Measurements from ENCODE around the gene ARPC4. TPM values are rescaled to one million over a fixed set of nuclear protein-coding genes. Genes with fewer than 3 reads are reported as not detected.

ARPC4 gene
- total RNA-seq, 1 experiment from 2014 or later, result 143 TPM

DNA sequence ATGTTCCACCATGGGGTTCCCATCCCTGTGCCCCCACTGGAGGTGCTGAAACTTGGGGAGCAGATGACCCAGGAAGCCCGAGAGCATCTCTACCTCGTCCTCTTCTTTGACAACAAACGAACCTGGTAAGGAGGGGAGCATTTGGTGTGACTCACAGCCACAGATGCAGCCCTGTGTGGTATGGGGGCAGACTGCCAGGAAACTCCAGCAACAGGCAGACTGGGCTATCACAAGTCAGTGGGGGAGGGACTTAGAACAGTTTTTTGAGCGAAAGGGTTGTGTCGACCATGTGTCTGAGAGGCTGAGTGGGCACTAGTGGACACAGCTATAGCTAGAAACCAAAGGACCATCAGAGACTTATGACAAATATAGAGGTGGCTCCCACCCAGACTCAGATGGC lies 46.6 kb upstream of the ARPC4 start (continued):
- TF ChIP-seq SMAD3 (CRISPR knock-in tag; IDR thresholded peaks at IDR 0.05; ENCODE audit: borderline replicate concordance) (no peak), NFYB (CRISPR knock-in tag; conservative IDR thresholded peaks at IDR 0.05; ENCODE audit: low read depth) (no peak), TEAD4 (CRISPR knock-in tag; IDR thresholded peaks at IDR 0.05) (no peak), ZNF263 (CRISPR knock-in tag; IDR thresholded peaks at IDR 0.05; ENCODE audit: low read depth) (no peak)
- TF ChIP-seq, protein P1, sequence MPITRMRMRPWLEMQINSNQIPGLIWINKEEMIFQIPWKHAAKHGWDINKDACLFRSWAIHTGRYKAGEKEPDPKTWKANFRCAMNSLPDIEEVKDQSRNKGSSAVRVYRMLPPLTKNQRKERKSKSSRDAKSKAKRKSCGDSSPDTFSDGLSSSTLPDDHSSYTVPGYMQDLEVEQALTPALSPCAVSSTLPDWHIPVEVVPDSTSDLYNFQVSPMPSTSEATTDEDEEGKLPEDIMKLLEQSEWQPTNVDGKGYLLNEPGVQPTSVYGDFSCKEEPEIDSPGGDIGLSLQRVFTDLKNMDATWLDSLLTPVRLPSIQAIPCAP (CRISPR knock-in tag; IDR thresholded peaks at IDR 0.05), result no peak
- TF ChIP-seq, protein P2, sequence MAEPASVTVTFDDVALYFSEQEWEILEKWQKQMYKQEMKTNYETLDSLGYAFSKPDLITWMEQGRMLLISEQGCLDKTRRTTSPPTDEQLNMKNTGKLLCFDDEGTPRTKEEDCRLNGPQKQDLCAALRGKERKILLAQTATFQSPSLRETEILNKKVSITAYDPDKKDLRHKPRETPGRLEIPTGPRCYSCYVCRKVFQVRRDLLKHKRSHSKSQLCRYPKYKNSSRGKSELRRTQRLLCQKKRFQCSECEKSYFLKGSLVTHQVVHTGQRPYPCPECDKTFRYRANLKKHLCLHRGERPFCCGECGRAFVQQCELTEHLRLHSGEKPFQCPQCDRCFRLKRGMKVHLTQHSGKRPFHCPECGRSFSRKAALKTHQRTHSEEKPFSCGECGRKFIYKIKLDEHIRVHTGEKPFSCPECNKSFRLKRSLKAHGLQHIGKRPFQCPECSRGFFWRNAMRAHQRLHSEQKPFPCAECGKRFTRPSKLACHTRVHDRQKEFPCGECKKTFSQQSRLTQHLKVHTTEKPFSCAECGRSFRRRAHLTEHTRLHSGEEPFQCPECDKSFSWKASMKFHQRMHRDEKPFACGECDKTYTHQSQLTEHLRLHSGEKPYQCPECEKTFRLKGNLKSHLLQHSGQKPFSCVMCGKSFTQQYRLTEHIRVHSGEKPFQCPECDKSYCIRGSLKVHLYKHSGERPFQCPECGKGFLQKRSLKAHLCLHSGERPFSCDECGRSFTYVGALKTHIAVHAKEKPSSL (CRISPR knock-in tag; conservative IDR thresholded peaks at IDR 0.05), result no peak
- TF ChIP-seq, protein P3, sequence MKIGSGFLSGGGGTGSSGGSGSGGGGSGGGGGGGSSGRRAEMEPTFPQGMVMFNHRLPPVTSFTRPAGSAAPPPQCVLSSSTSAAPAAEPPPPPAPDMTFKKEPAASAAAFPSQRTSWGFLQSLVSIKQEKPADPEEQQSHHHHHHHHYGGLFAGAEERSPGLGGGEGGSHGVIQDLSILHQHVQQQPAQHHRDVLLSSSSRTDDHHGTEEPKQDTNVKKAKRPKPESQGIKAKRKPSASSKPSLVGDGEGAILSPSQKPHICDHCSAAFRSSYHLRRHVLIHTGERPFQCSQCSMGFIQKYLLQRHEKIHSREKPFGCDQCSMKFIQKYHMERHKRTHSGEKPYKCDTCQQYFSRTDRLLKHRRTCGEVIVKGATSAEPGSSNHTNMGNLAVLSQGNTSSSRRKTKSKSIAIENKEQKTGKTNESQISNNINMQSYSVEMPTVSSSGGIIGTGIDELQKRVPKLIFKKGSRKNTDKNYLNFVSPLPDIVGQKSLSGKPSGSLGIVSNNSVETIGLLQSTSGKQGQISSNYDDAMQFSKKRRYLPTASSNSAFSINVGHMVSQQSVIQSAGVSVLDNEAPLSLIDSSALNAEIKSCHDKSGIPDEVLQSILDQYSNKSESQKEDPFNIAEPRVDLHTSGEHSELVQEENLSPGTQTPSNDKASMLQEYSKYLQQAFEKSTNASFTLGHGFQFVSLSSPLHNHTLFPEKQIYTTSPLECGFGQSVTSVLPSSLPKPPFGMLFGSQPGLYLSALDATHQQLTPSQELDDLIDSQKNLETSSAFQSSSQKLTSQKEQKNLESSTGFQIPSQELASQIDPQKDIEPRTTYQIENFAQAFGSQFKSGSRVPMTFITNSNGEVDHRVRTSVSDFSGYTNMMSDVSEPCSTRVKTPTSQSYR (CRISPR knock-in tag; IDR thresholded peaks at IDR 0.05), result no peak
- TF ChIP-seq, protein P4, sequence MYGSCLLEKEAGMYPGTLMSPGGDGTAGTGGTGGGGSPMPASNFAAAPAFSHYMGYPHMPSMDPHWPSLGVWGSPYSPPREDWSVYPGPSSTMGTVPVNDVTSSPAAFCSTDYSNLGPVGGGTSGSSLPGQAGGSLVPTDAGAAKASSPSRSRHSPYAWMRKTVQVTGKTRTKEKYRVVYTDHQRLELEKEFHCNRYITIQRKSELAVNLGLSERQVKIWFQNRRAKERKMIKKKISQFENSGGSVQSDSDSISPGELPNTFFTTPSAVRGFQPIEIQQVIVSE (CRISPR knock-in tag; IDR thresholded peaks at IDR 0.05; ENCODE audit: borderline replicate concordance), result no peak

DNA sequence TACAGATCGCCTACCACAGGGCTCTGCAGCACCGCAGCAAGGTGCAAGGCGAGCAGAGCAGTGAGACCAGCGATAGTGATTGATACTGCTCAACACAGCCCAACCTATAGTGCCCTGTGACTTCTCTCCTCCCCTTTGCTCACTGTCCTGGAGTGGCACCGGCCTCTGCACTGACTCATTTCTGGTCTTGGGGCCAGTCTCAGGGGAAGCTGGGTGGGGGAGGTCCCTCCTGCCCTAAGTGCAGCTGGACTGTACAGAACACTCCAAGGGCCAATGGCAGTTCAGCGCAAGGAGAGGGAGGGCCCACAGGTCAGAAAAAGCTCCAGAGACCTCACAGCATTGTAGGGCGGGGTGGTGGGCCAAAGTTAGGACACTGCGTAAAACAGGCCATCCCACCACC lies 45.6 kb upstream of the ARPC4 start:
- Mint-ChIP-seq H3K36me3 (peaks cover 55% of the 10 kb centered on the region), H3K4me1 (peaks cover 11% of the 10 kb centered on the region), H3K9me3 (no peaks in the 10 kb centered on the region), H3K27me3 (ENCODE audit: low read depth) (no peaks in the 10 kb centered on the region), H3K27ac (no peak overlapping the region), H3K4me3 (no peak overlapping the region)
- ChIA-PET POLR2A (no interaction called here), CTCF (no interaction called here)
- DNase-seq (ENCODE audit: low spot score) (no peak), ATAC-seq (no peak)
- TF ChIP-seq FOXJ3 (CRISPR knock-in tag; IDR thresholded peaks at IDR 0.05; ENCODE audit: borderline replicate concordance) (no peak), USF1 (CRISPR knock-in tag; IDR thresholded peaks at IDR 0.05) (no peak), FOXP1 (CRISPR knock-in tag; IDR thresholded peaks at IDR 0.05; ENCODE audit: borderline replicate concordance) (no peak), PRRX2 (CRISPR knock-in tag; IDR thresholded peaks at IDR 0.05) (no peak), SP1 (CRISPR knock-in tag; conservative IDR thresholded peaks at IDR 0.05) (no peak), SMAD3 (CRISPR knock-in tag; IDR thresholded peaks at IDR 0.05; ENCODE audit: borderline replicate concordance) (no peak)
- TF ChIP-seq, protein P5, sequence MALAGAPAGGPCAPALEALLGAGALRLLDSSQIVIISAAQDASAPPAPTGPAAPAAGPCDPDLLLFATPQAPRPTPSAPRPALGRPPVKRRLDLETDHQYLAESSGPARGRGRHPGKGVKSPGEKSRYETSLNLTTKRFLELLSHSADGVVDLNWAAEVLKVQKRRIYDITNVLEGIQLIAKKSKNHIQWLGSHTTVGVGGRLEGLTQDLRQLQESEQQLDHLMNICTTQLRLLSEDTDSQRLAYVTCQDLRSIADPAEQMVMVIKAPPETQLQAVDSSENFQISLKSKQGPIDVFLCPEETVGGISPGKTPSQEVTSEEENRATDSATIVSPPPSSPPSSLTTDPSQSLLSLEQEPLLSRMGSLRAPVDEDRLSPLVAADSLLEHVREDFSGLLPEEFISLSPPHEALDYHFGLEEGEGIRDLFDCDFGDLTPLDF (CRISPR knock-in tag; IDR thresholded peaks at IDR 0.05), result no peak
- TF ChIP-seq, protein P6, sequence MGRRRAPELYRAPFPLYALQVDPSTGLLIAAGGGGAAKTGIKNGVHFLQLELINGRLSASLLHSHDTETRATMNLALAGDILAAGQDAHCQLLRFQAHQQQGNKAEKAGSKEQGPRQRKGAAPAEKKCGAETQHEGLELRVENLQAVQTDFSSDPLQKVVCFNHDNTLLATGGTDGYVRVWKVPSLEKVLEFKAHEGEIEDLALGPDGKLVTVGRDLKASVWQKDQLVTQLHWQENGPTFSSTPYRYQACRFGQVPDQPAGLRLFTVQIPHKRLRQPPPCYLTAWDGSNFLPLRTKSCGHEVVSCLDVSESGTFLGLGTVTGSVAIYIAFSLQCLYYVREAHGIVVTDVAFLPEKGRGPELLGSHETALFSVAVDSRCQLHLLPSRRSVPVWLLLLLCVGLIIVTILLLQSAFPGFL (CRISPR knock-in tag; IDR thresholded peaks at IDR 0.05; ENCODE audit: borderline replicate concordance), result no peak

All from WTC11 (cell line).